Ascending aorta (tissue), 2 donors: Measurements from ENCODE around the gene ITGA2B. TPM values are rescaled to one million over a fixed set of nuclear protein-coding genes. Genes with fewer than 3 reads are reported as not detected.
"Not testable (repeated sequence)": the region's sequence is repeated elsewhere in the genome, so short reads cannot be mapped to it uniquely, and the experiment has no call there.

Source experiments
- DNase-seq, 2 donors: peaks; one replicate each; pipeline ENCODE4 v3.0.0-alpha.2; 2019; ENCODE audit warnings: low spot score in 2 of 2
- H3K27ac ChIP-seq, 2 donors: fragments of 200-600 bp; sonication (generic); one replicate each; pipeline ENCODE4 v1.5.1; 2016 to 2017; ENCODE audit warnings: mild to moderate bottlenecking in 1 of 2
- H3K27me3 ChIP-seq: fragments of 200-600 bp; sonication (generic); one replicate; pipeline ENCODE4 v1.5.1; 2017
- H3K36me3 ChIP-seq, 2 donors: fragments of 200-600 bp; sonication (generic); one replicate each; pipeline ENCODE4 v1.5.1; 2016
- H3K4me1 ChIP-seq, 2 donors: fragments of 200-600 bp; sonication (generic); one replicate each; pipeline ENCODE4 v1.5.1; 2016 to 2017; ENCODE audit warnings: mild to moderate bottlenecking in 1 of 2
- H3K4me3 ChIP-seq, 2 donors: fragments of 200-600 bp; sonication (generic); one replicate each; pipeline ENCODE4 v1.5.1; 2016 to 2017; ENCODE audit warnings: mild to moderate bottlenecking in 1 of 2
- H3K9me3 ChIP-seq, 2 donors: fragments of 200-600 bp; sonication (generic); one replicate each; pipeline ENCODE4 v1.5.1; 2016
- CTCF ChIP-seq, 3 experiments: fragments of 200-600 bp in 2 of 3; fragments of 450-650 bp in 1 of 3; sonication (generic) in 2 of 3; IDR thresholded peaks; one replicate each; pipeline ENCODE4 v1.5.1; 2016 to 2019; ENCODE audit warnings: antibody characterized with exemption in 3 of 3, mild to moderate bottlenecking in 1 of 3, moderate library complexity in 1 of 3
- intact Hi-C: fragments of 100-400 bp; cut with DNase I; formaldehyde crosslinking; loops from one replicate; pipeline ENCODE4 v1.15.1; 2023
- total RNA-seq: library from RNA; depleted of rRNA; stranded (reverse); fragments of >200 nt; gene quantifications from one replicate; pipeline ENCODE4 v1.1.0, GENCODE V29; 2016

The ITGA2B gene
- total RNA-seq, 1 donor from 2014 or later: not detected

DNA sequence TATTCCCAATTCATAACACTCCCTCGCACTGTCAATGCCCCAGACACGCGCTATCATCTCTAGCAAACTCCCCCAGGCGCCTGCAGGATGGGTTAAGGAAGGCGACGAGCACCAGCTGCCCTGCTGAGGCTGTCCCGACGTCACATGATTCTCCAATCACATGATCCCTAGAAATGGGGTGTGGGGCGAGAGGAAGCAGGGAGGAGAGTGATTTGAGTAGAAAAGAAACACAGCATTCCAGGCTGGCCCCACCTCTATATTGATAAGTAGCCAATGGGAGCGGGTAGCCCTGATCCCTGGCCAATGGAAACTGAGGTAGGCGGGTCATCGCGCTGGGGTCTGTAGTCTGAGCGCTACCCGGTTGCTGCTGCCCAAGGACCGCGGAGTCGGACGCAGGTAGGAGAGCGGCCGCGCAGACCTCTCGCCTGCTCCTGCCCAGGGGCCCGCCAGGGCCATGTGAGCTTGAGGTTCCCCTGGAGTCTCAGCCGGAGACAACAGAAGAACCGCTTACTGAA, 44.5 kb downstream of the ITGA2B start, which contains the start of gene GRN:
Gene GRN (plus strand): TSS at position 364 of the 515 bp plus-strand sequence. CDS start 3,863 bp downstream, outside the sequence.
- DNase-seq: peak; percentile 89 to 98
- intact Hi-C loops: loop anchor here (2.0 kb wide), 1 partner anchor 20 kb away; the partner anchor contains the start of gene SLC25A39
- TF ChIP-seq CTCF (IDR thresholded peaks at IDR 0.05): no peak

GRCh38 chr17:44343510-44344209, 45.8 kb downstream of the ITGA2B start:
- H3K27me3 ChIP-seq: no peaks in the 10 kb centered on the region
- H3K27ac ChIP-seq: no peak overlapping the region
- no peaks in the 10 kb centered on the region for H3K9me3 ChIP-seq
- intact Hi-C loops: loop anchor here (2.0 kb wide), 1 partner anchor 19 kb away; the partner anchor contains the start of gene SLC25A39
- no peak for TF ChIP-seq CTCF (IDR thresholded peaks at IDR 0.05)
- no peak for DNase-seq
- no peaks in the 10 kb centered on the region for H3K36me3 ChIP-seq
- H3K4me3 ChIP-seq: no peak overlapping the region
- peaks cover 6 to 10% of the 10 kb centered on the region in 2 donors for H3K4me1 ChIP-seq

More for the DNA sequence above, 44.5 kb downstream of the ITGA2B start, which contains the start of gene GRN:
- Histone ChIP-seq H3K27ac (peak within 1 kb of the TSS; percentile 77 to 79), H3K9me3 (no peaks in the 10 kb centered on the region), H3K4me1 (peaks cover 6 to 10% of the 10 kb centered on the region in 2 donors), H3K4me3 (peak within 1 kb of the TSS; percentile 79 to 89), H3K36me3 (peaks cover 7 to 8% of the 10 kb centered on the region in 2 donors), H3K27me3 (no peaks in the 10 kb centered on the region)

DNA sequence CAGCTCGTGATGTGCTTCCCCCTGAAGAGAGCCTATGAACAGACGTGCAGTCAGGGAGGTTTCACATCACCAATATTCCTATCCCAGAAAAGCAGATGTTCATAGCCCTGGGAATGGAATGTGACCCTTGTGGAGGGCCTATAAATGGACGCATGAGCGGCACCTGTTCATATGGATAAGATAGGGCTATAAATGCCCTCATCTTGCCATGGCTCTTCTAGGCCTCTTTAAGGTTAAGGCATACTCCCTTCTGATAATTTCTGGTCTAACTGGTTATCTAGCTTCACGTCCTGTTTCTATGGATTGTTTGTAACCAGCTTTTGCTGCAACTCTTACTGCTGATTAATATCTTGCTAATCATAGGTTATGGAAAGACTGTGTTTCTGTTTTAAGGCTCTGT, 48.9 kb downstream of the ITGA2B start:
- H3K36me3 ChIP-seq, H3K27ac ChIP-seq, intact Hi-C loops, H3K27me3 ChIP-seq, DNase-seq, H3K4me3 ChIP-seq, H3K4me1 ChIP-seq, H3K9me3 ChIP-seq: not testable (repeated sequence)

DNA sequence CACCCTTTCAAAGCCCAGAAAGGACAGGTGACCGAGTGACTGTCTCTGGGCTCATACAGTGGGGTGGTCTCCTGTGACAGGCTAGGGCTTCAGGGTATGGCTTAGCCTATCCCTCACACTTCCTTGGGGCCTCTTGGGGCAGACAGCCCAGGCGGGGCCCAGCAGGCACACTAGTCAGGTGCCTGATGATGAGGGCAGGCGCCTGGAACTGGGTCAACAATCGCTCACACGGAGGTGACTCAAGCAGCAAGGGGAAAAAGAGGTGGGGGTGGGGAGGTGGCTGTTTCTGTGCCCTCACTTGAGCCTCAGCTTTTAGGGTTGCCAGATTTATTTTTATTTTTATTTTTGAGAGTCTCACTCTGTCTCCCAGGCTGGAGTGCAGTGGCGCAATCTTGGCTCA, 50.7 kb downstream of the ITGA2B start:
- no peak overlapping the region for H3K27ac ChIP-seq
- no peak overlapping the region for H3K4me3 ChIP-seq
- no peaks in the 10 kb centered on the region for H3K4me1 ChIP-seq
- intact Hi-C loops: no loop called here
- H3K36me3 ChIP-seq: no peaks in the 10 kb centered on the region
- no peaks in the 10 kb centered on the region for H3K27me3 ChIP-seq
- DNase-seq: no peak
- TF ChIP-seq CTCF (IDR thresholded peaks at IDR 0.05): no peak
- no peaks in the 10 kb centered on the region for H3K9me3 ChIP-seq

- Histone ChIP-seq H3K9me3 (no peaks in the 10 kb centered on the region), H3K36me3 (no peaks in the 10 kb centered on the region), H3K27ac (no peak overlapping the region), H3K4me3 (no peak overlapping the region), H3K4me1 (peaks cover 0 to 2% of the 10 kb centered on the region in 2 donors), H3K27me3 (no peaks in the 10 kb centered on the region)
- no peak for DNase-seq
- no peak for TF ChIP-seq CTCF (IDR thresholded peaks at IDR 0.05)
- intact Hi-C loops: no loop called here
These were observed 53.5 kb downstream of the ITGA2B start for GRCh38 chr17:44335968-44336367.

GRCh38 chr17:44335564-44335963, 53.9 kb downstream of the ITGA2B start:
- intact Hi-C loops: no loop called here
- no peak for TF ChIP-seq CTCF (IDR thresholded peaks at IDR 0.05)
- H3K4me3 ChIP-seq: no peak overlapping the region
- H3K9me3 ChIP-seq: no peaks in the 10 kb centered on the region
- peaks cover 0 to 4% of the 10 kb centered on the region in 2 donors for H3K4me1 ChIP-seq
- DNase-seq: no peak
- no peak overlapping the region for H3K27ac ChIP-seq
- no peaks in the 10 kb centered on the region for H3K36me3 ChIP-seq
- no peaks in the 10 kb centered on the region for H3K27me3 ChIP-seq
